NCI-H526 treated with DMSO at 0.1 percent for 48 hours (cell line): ENCODE results near the gene TMEM131L.
A peak's percentile ranks its signal among the peaks of the same experiment; 100 is the strongest.
"Not testable (repeated sequence)": the region's sequence is repeated elsewhere in the genome, so short reads cannot be mapped to it uniquely, and the experiment has no call there.

Experiments
- DNase-seq: peaks from one replicate; lab custom pipeline; 2025; lab: John Stamatoyannopoulos, UW

The TMEM131L gene

DNA sequence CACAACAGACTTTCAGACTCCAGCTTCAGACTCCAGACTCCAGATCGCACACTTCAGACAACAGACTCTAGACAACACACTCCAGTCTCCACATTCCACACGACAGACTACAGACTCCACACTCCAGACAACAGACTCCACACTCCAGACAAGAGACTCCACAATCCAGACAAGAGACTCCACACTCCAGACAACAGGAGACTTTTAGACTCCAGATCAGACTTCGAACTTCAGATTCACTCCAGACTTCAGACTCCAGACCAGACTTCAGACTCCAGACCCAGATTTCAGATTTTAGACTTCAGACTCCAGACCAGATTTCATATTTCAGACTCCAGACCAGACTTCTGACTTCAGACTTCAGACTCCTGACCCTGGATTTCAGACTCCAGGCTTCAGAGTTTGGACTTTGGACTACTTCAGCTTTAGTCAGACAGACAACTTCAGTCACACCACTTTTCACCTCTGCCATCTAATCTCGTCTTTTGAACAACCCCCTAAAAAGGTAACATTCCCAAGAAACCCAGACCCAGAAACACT lies 188.9 kb downstream of the TMEM131L start:
- DNase-seq: no peak

- no peak for DNase-seq
Observed at GRCh38 chr4:153655928-153656327, 189.8 kb downstream of the TMEM131L start.

GRCh38 chr4:153661215-153661822 lies 195.2 kb downstream of the TMEM131L start:
- DNase-seq: no peak

DNA sequence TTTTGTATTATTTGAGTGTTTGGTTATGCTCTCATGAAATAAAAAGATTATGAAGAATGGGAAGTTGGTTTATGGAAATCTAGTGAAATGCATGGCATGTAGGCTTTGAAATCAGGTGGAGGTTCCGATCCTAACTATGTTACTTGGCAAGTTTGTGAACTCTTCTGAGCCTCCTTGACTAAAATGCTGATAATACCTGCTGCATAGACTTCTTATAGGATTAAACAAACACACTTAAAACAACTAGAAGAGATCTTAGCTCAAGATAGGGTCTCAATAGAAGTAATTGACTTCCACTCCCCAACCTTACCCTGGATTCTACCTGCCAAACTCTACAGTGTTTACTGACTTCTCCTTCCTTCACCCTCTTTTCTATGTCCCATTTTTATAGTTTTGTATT lies 195.7 kb downstream of the TMEM131L start:
- DNase-seq: no peak

DNA sequence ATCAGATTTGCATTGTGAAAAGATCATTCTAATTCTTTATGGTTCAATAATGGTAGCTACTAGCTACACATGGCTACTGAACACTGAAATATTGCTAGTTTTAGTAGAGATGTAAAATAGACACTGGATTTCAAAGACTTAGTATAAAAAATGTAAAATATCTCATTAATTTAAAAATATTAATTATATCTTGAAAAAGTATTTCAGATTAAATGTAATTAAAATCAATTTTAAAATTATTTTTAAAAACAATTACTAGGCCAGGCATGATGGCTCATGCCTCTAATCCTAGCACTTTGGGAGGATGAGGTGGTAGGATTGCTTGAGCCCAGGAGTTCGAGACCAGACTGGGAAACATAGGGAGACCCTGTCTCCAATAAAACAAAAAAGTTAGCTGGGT lies 197.5 kb downstream of the TMEM131L start:
- DNase-seq: no peak

DNA sequence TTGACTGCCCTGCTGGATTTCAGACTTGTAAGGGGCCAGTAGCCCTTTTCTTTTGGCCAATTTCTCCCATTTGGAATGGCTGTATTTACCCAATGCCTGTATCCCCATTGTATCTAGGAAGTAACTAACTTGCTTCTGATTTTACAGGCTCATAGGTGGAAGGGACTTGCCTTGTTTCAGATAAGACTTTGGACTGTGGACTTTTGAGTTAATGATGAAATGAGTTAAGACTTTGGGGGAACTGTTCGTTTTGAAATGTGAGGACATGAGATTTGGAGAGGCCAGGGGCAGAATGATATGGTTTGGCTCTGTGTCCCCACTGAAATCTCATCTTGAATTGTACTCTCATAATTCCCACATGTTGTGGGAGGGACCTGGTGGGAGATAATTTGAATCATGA lies 200.3 kb downstream of the TMEM131L start:
- not testable (repeated sequence) for DNase-seq

- DNase-seq: no peak
Observed at GRCh38 chr4:153668647-153669046, 202.5 kb downstream of the TMEM131L start.

DNA sequence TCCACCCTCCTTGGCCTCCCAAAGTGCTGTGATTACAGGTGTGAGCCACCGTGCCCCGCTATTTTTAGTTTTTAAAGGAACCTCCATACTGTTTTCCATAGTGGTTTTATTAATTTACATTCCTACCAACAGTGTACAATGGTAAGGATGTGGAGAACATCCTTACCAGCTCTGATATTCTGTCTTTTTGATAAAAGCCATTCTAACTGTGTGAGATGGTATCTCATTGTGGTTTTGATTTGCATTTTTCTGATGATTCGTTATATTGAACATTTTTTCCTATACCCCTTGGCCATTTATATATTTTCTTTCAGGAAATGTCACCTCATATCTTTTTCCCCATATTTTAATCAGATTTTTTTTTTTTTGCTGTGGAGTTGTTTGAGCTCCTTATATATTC lies 203.7 kb downstream of the TMEM131L start:
- no peak for DNase-seq

DNA sequence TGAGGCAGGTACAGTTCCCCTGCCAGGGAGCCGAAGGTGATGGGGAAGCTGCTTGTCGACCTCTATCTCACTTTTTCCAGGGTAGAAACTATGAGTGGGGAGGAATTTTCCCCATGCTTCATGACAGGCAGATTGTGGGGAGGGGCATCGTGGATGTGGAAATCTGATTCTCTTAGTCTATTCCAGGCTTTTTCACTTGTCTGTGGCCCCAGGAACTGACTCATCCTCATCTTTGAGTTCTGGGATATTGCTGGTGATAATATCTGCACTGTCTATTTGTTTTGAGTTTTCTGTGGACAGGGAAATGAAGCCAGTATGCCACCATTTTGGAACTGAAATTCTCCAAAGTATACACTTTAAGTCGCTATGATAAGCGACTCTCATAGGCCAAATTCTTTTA lies 210.3 kb downstream of the TMEM131L start:
- no peak for DNase-seq

- no peak for DNase-seq
Observed at GRCh38 chr4:153676984-153677383, 210.8 kb downstream of the TMEM131L start.

GRCh38 chr4:153679486-153679885 lies 213.3 kb downstream of the TMEM131L start:
- no peak for DNase-seq

DNA sequence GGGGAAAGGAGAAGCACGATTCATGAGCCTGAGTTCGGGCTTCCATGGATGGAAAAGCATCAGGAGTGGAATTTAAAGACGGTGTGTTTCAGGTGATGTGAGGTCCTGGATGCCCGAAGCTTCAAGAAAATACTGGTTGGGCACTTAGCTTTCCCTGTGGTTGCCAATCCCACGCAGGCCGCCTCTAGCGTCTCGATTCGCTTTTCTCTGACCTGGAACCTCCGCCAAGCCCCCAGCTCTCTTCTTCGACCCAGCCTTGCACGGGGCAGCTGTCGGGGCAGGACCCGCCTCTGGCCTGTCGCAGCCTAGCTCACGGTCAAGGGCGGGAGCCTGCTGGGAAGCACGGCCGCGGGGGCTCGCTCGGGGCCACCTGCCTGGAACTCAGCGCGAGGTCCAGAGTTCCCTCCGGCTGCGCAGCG lies 217.6 kb downstream of the TMEM131L start:
- no peak for DNase-seq

DNA sequence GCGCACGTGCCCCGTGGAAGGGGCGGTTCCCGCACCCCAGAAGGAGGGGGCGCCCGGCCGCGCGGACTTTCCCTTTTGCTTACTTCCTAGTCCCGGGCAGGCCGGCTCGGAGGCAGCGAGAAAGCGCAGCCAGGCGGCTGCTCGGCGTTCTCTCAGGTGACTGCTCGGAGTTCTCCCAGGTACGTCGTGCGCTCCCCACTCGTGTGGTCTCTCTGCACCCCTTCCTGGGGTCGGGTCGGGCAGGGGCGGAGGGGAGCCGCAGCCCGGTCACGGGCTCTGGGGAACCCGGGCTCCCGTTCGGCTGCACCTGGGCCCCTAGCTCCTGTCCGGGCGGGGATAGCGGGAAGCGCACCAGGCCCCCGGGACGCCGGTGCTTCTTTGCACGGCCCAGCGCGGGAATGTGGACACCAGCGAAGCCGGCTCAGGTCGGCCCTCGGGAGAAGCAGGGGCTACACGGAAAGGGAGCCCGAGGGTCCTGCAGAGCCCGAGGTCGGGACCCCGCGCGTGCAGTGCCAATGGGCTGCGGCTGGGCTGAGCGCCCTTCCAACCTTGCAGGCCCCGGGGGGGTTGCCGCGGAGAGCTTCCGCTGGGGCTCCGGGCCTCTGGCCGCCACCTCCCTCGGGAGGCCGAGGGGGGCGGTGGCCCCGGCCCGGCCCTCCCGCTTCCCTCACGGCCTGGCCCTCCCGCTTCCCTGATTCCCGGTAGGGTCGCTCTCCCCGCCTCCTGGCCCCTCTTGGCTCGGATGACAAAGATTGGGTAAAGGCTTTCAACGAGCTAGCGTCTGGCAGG lies 218.2 kb downstream of the TMEM131L start, which contains the start of gene TLR2:
TSS of gene TLR2 (plus strand) at position 99 of the 789 bp plus-strand sequence. CDS start 18,628 bp downstream, outside the sequence.
- DNase-seq: peak; percentile 9

DNA sequence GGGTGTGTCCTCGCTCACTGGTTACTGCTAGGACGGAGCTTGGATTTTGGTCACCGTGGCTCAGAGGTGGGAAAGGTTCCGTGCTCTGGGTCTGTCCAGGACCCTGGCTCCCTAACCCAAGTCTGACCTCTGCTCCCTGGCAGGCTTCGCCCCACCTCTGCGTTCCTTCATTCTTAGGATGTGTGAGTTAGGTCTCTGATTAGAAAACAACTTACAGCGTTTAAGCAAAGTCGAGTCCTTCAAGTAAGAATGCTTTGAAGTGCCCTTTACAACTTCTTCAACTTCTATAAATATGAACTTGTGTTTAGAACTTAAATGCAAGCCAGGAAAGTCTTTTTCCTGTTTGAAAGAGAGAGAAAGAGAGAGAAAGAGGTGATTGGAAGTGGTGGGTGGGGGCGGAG lies 218.8 kb downstream of the TMEM131L start:
- no peak for DNase-seq
